Transverse colon (tissue), 3 donors: ENCODE data around the gene KLK13.

Source experiments
- EP300 ChIP-seq: sonication (generic); formaldehyde crosslinking; IDR thresholded peaks from one replicate; pipeline ENCODE4 v1.6.1; 2017; ENCODE audit warnings: antibody characterized with exemption, low read depth
- TF ChIP-seq, protein P1 (sequence below), 5 experiments: fragments of 200-600 bp in 3 of 5; fragments of 450-650 bp in 2 of 5; sonication (generic) in 3 of 5; IDR thresholded peaks; 1 replicate in 2 of 5; 2 replicates in 3 of 5; pipeline ENCODE4 v1.5.1; 2016 to 2017; ENCODE audit warnings: antibody characterized with exemption in 5 of 5, inconsistent platforms in 3 of 5, mild to moderate bottlenecking in 2 of 5, moderate library complexity in 1 of 5

DNA sequence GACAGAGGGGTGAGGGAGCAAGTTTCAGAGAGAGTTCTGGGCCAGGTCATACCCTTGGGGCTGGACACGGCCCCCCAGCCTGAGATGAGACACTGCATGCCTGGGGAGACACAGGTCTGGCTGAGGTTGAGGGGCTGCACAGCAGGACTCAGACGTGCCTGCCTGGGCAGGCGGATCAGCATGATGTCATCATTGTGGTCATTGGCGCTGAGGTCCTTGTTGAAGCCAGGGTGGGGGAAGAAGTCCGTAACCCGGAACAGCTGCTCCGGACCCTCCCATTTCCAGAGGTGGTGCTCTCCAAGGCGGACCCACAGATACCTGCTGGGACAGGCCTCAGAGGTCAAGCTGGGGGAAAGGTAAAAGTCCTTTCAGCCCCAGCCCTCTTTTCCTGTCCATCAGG, 58.5 kb downstream of the KLK13 start:
- TF ChIP-seq EP300: no peak
- TF ChIP-seq, protein P1, sequence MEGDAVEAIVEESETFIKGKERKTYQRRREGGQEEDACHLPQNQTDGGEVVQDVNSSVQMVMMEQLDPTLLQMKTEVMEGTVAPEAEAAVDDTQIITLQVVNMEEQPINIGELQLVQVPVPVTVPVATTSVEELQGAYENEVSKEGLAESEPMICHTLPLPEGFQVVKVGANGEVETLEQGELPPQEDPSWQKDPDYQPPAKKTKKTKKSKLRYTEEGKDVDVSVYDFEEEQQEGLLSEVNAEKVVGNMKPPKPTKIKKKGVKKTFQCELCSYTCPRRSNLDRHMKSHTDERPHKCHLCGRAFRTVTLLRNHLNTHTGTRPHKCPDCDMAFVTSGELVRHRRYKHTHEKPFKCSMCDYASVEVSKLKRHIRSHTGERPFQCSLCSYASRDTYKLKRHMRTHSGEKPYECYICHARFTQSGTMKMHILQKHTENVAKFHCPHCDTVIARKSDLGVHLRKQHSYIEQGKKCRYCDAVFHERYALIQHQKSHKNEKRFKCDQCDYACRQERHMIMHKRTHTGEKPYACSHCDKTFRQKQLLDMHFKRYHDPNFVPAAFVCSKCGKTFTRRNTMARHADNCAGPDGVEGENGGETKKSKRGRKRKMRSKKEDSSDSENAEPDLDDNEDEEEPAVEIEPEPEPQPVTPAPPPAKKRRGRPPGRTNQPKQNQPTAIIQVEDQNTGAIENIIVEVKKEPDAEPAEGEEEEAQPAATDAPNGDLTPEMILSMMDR (IDR thresholded peaks at IDR 0.05): no peak
